ENCODE measurements around the gene FBLN5. TPM values are rescaled to one million over a fixed set of nuclear protein-coding genes. Genes with fewer than 3 reads are reported as not detected.
A peak's percentile ranks its signal among the peaks of the same experiment; 100 is the strongest.

Gene FBLN5, protein sequence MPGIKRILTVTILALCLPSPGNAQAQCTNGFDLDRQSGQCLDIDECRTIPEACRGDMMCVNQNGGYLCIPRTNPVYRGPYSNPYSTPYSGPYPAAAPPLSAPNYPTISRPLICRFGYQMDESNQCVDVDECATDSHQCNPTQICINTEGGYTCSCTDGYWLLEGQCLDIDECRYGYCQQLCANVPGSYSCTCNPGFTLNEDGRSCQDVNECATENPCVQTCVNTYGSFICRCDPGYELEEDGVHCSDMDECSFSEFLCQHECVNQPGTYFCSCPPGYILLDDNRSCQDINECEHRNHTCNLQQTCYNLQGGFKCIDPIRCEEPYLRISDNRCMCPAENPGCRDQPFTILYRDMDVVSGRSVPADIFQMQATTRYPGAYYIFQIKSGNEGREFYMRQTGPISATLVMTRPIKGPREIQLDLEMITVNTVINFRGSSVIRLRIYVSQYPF
- total RNA-seq (1 to 10 TPM; 3.7 to 6.6 TPM), total RNA-seq (5.4 to 6.5 reads per million in 2 donors)

DNA sequence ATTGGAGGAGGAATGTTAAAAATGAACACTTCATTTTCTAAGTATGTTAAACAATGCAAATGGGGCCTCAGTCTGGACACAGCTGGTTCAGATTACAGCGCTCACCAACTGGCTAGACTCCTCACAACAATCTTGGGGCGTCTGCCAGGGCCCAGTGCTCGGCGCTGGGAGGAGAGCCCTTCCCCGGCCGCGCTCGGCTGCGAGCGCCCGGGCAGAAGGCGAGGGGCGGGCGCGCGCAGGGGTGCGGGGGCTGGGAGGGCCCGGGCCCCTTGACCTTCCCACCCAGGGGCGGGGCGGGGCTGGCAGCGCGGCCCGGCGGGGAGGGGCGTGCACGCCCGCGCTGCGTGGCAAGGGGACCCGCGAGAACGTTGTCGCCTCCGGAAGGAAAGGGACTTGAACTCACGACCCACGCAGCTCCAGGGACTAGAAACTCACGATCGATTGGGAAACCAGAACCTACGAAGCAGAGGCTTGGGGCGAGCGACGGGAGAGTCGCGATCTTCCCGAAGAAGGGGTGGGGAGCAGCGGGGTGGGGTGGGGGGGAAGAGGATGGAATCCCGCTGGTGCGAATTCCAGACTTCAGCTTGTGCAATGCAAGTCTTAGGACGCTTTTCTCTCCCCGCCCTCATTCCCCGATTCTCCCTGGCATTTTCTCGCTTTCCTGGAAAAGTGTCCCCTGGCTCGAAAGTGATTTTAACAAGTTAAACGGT is at the start of gene FBLN5:
FBLN5 (minus strand) TSS at position 220 of the 710 bp plus-strand sequence. CDS start 465 bp downstream, outside the sequence.
- DNase-seq (peak in 1 of 3 donors; percentile 11), ATAC-seq (peak; percentile 58)
- peaks cover 3% of the 10 kb centered on the region for H3K36me3 Mint-ChIP-seq (ENCODE audit: low read depth)
- peaks cover 14% of the 10 kb centered on the region for H3K4me1 Mint-ChIP-seq
- no peaks in the 10 kb centered on the region for H3K9me3 ChIP-seq (ENCODE audit: control insufficient read depth, low read length, poor library complexity, severe bottlenecking)
- no peak within 1 kb of the TSS for H3K27ac Mint-ChIP-seq
- peaks cover 47% of the 10 kb centered on the region for H3K27me3 Mint-ChIP-seq
- H3K4me3 Mint-ChIP-seq, result peak within 1 kb of the TSS; percentile 90

DNA sequence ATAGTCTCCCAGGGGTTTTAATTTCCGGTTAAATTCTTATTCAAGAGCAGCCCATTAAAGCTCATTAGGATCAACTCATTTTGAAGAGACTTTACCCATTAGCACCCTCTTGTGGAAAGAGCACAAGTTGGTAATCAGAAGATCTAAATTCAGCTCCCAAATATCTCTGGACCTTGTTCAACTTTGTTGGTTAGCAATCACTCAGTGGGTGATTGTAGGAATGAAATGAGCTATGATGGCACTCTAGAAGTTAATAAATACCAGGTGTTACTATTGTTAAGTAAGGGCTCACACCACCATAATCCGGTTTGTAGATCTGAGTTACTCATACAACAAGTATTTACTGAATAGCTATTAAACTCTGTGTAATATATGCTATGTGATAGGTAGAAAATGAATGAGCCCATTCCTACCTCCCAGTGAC is 49.5 kb upstream of the FBLN5 start:
- ATAC-seq (peak; percentile 62), DNase-seq (no peak)
- H3K4me1 Mint-ChIP-seq, result peaks cover 26% of the 10 kb centered on the region
- H3K4me3 Mint-ChIP-seq, result no peak overlapping the region
- peaks cover 2% of the 10 kb centered on the region for H3K36me3 Mint-ChIP-seq (ENCODE audit: low read depth)
- peak overlapping the region; percentile 78 for H3K27ac Mint-ChIP-seq
- H3K9me3 ChIP-seq (ENCODE audit: control insufficient read depth, low read length, poor library complexity, severe bottlenecking), result no peaks in the 10 kb centered on the region
- no peaks in the 10 kb centered on the region for H3K27me3 Mint-ChIP-seq

DNA sequence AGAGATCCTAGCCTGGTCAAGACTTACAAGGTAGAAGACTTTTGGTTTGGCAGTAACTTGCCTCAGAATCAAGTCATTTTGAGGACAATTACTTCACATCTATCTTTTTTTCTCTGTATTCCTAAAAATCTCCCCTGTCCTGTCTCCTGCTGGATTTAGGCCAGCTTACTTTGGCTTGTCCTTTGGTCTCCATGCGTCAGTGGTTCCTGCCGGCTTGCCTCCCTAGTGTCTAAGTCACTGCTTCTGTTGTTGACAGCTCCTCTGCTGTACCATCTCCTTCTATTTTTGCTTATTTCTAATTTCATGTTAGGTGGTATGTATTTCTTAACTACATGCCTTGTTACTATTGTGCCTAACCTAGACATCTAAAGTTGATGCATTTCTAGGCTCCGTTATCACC is 39.7 kb upstream of the FBLN5 start:
- ATAC-seq, result no peak
- no peak for DNase-seq
- H3K4me1 Mint-ChIP-seq, result peaks cover 18% of the 10 kb centered on the region
- no peak overlapping the region for H3K4me3 Mint-ChIP-seq
- no peaks in the 10 kb centered on the region for H3K9me3 ChIP-seq (ENCODE audit: control insufficient read depth, low read length, poor library complexity, severe bottlenecking)
- H3K36me3 Mint-ChIP-seq (ENCODE audit: low read depth), result peaks cover 23% of the 10 kb centered on the region
- no peak overlapping the region for H3K27ac Mint-ChIP-seq
- no peaks in the 10 kb centered on the region for H3K27me3 Mint-ChIP-seq

DNA sequence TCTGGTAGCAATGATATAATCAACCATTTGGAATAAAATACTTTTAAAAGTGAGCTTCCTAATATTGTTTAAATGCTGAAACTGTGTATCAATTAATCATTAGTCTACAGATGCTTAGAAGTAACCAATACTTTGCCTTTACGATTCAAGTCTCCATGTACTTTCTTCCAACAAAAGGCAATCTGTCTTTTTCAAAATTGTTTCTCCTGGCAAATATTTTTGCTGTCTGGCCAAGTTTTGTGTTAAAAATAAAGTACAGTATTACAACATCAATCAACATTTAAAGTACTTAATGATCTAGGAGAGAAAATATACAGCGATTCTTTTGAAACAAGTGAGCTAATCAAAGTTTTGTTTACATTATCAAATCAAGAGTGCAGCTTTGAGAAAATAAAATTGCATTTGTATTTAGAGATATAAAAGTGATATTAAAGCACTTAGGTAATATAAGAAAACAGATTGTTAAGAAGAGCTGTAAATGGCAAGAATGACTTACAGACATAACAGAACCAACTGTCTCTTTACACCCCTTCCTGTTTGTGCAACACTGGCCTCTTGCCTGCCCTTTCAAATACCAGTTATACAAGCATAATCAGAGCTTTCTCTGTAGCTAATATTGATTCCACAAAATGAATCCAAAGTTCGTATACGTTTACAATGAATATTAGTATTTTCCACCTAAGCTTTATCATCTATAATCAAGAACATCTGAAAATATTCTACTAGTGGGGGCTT is 38.2 kb upstream of the FBLN5 start:
- Mint-ChIP-seq H3K4me3 (no peak overlapping the region), H3K4me1 (peaks cover 16% of the 10 kb centered on the region), H3K27me3 (no peaks in the 10 kb centered on the region), H3K36me3 (ENCODE audit: low read depth) (peaks cover 21% of the 10 kb centered on the region), H3K27ac (no peak overlapping the region)
- ATAC-seq (no peak), DNase-seq (no peak)
- H3K9me3 ChIP-seq (ENCODE audit: control insufficient read depth, low read length, poor library complexity, severe bottlenecking), result no peaks in the 10 kb centered on the region

DNA sequence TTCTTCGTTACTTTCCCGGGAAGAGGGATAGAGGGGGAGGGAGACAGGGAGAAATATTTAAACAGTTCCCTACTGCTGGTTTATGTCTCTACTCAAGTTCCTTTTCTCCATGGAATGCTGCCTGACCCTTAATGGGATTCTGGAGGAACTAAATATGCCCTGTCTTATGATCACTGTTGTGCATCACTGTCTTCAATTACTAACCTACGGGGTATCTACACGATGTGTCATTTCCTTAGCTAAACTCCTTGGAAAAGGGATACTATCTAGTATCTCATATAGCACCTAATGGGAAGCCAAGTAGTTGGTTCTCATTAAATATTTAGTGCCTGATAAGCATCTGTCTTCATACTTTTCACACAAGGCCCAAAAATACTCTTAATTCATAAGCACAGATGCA is 37.5 kb upstream of the FBLN5 start:
- H3K4me1 Mint-ChIP-seq, result peaks cover 16% of the 10 kb centered on the region
- H3K36me3 Mint-ChIP-seq (ENCODE audit: low read depth), result peaks cover 21% of the 10 kb centered on the region
- H3K4me3 Mint-ChIP-seq, result no peak overlapping the region
- DNase-seq (no peak), ATAC-seq (no peak)
- no peaks in the 10 kb centered on the region for H3K27me3 Mint-ChIP-seq
- no peaks in the 10 kb centered on the region for H3K9me3 ChIP-seq (ENCODE audit: control insufficient read depth, low read length, poor library complexity, severe bottlenecking)
- no peak overlapping the region for H3K27ac Mint-ChIP-seq

DNA sequence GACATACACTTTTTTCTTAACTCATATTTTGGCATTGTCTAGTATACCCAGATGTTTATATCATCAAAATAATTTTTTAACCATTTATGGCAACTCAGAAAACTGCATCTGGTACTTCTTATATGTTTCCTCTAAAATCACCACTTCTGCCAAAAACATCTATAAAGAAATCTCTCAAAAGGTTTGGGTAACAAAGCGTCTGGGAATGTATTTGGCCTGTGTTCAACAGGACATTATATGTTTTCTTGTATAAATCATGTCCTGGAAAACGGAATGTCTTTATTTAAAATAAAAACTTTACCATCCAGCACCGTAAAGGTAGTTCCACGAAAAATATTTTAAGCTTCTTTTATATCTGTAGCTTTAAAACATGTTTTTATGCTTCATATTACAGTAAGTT is 36.1 kb upstream of the FBLN5 start:
- no peak for DNase-seq
- H3K4me1 Mint-ChIP-seq, result peaks cover 14% of the 10 kb centered on the region
- H3K27me3 Mint-ChIP-seq, result no peaks in the 10 kb centered on the region
- ATAC-seq, result no peak
- no peak overlapping the region for H3K4me3 Mint-ChIP-seq
- no peak overlapping the region for H3K27ac Mint-ChIP-seq
- H3K9me3 ChIP-seq (ENCODE audit: control insufficient read depth, low read length, poor library complexity, severe bottlenecking), result no peaks in the 10 kb centered on the region
- H3K36me3 Mint-ChIP-seq (ENCODE audit: low read depth), result peaks cover 21% of the 10 kb centered on the region

DNA sequence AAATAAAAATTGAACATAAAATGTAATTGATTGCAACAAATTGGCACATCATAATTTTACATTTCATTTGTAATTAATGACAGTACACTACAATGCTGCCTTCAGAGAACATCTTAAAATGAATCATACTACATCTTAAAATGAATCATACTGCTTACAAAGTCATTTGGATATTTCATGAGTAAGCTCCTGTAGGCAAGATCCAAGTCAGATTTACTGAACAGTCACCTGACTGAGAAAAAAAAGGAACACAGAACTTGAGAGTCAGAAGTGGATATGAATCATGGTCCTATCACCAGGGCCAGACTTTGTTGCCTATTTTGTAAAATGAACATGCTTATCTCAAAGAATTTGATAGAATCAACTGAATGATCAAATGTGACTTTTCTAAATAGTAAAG is 32.7 kb upstream of the FBLN5 start:
- ATAC-seq, result peak; percentile 28
- peak overlapping the region; percentile 62 for H3K27ac Mint-ChIP-seq
- no peaks in the 10 kb centered on the region for H3K27me3 Mint-ChIP-seq
- peaks cover 8% of the 10 kb centered on the region for H3K36me3 Mint-ChIP-seq (ENCODE audit: low read depth)
- no peaks in the 10 kb centered on the region for H3K9me3 ChIP-seq (ENCODE audit: control insufficient read depth, low read length, poor library complexity, severe bottlenecking)
- H3K4me1 Mint-ChIP-seq, result peaks cover 11% of the 10 kb centered on the region
- H3K4me3 Mint-ChIP-seq, result no peak overlapping the region
- DNase-seq, result no peak

DNA sequence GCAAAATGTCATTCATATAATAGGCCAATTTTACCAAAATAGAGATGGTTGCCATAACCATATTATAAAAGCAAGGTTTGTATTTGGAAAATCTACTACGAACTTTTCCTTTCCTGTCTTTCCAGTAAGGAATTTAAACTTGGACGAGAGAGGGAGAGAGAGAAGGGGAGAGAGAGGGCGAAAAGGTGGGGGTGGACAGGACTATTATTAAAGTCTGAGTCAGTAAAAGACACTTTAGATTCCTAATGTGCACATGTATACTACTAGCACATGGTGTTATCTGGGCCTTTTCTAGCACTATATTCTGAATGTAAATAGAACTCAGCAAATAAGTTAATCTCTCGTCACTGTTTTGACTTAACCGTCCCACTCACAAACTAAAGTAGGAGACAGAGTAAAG is 30.4 kb upstream of the FBLN5 start:
- ATAC-seq (no peak), DNase-seq (no peak)
- no peaks in the 10 kb centered on the region for H3K9me3 ChIP-seq (ENCODE audit: control insufficient read depth, low read length, poor library complexity, severe bottlenecking)
- Mint-ChIP-seq H3K27ac (no peak overlapping the region), H3K36me3 (ENCODE audit: low read depth) (peaks cover 3% of the 10 kb centered on the region), H3K4me1 (peaks cover 7% of the 10 kb centered on the region), H3K4me3 (no peak overlapping the region), H3K27me3 (no peaks in the 10 kb centered on the region)

DNA sequence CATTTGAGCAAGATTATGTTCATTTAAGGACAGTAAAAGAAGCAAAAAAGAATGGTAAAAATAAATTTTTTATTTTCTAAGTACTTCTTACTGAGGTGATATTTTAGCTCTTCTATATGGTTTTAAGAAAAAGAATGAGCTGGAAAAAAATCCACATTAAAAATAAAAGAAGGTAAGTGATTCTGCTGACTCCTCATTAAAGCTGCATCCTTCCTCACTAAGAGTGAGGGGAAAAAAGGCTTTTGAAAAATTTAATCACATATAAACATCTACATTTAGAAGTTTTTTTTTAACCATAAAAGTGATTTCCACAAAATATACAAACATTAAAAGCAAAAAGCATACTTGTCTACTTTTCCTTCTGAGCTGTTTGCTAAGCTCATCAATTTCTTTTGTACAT is 28.3 kb upstream of the FBLN5 start:
- ATAC-seq, result no peak
- no peaks in the 10 kb centered on the region for H3K27me3 Mint-ChIP-seq

DNA sequence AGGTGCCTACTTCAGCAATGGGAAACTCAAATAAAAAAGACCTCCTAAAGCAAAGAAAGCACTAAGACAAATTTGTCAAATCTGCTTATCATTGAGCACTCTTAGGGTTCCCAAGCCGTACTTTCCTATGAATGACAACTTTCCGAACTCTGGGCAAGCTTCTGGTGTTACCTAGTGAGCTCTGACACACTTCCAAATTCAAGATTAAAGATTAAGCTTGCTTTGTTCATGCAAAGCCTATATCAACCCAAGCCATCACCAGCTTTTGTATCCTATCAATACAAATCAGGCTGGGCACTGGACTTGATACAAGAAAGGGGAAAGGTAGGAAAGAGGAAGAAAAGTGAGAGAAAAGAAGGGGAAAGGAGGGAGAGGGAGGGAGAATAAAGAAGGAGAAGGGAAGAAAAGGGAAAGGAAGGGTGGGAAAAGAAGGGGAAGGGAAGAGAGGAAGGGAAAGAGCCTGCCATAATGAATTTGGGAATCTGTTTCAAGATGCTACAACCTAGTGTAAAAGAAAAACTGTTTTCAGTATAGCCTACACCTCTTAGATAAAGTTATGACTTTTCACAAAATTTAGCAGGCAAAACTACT is 23.8 kb upstream of the FBLN5 start:
- DNase-seq, result no peak
- H3K27ac Mint-ChIP-seq, result peak overlapping the region; percentile 14
- no peak for ATAC-seq
- H3K27me3 Mint-ChIP-seq, result no peaks in the 10 kb centered on the region
- H3K4me1 Mint-ChIP-seq, result peaks cover 7% of the 10 kb centered on the region
- H3K9me3 ChIP-seq (ENCODE audit: control insufficient read depth, low read length, poor library complexity, severe bottlenecking), result no peaks in the 10 kb centered on the region
- peaks cover 6% of the 10 kb centered on the region for H3K36me3 Mint-ChIP-seq (ENCODE audit: low read depth)
- no peak overlapping the region for H3K4me3 Mint-ChIP-seq

More for the DNA sequence above, 28.3 kb upstream of the FBLN5 start:
- no peak overlapping the region for H3K27ac Mint-ChIP-seq
- H3K4me3 Mint-ChIP-seq, result no peak overlapping the region
- no peak for DNase-seq
- H3K36me3 Mint-ChIP-seq (ENCODE audit: low read depth), result peaks cover 3% of the 10 kb centered on the region
- H3K9me3 ChIP-seq (ENCODE audit: control insufficient read depth, low read length, poor library complexity, severe bottlenecking), result no peaks in the 10 kb centered on the region
- H3K4me1 Mint-ChIP-seq, result peaks cover 5% of the 10 kb centered on the region

DNA sequence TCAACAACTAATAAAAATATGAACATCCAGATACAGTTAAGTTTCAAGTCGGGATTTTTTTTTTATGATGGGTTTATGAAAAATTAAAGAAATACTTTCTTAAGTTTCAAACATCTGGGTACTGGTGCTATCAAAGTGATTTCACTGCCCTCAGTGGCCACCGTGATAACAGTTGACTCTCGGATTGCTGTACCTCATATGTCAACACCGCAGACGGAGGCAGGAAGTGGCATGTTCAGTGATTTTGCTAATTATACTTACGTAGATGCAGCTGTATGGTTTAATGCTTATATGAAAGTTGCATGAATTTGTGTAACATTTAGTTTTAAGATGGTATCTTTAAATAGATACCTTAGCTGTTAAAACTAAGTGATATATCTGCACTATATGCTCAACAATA is 20.8 kb upstream of the FBLN5 start:
- Mint-ChIP-seq H3K27ac (peak overlapping the region; percentile 92), H3K27me3 (no peaks in the 10 kb centered on the region), H3K4me1 (peaks cover 7% of the 10 kb centered on the region), H3K4me3 (peak overlapping the region; percentile 47), H3K36me3 (ENCODE audit: low read depth) (peaks cover 6% of the 10 kb centered on the region)
- peak; percentile 88 for ATAC-seq
- DNase-seq, result peak in 1 of 3 donors; percentile 13
- no peaks in the 10 kb centered on the region for H3K9me3 ChIP-seq (ENCODE audit: control insufficient read depth, low read length, poor library complexity, severe bottlenecking)

DNA sequence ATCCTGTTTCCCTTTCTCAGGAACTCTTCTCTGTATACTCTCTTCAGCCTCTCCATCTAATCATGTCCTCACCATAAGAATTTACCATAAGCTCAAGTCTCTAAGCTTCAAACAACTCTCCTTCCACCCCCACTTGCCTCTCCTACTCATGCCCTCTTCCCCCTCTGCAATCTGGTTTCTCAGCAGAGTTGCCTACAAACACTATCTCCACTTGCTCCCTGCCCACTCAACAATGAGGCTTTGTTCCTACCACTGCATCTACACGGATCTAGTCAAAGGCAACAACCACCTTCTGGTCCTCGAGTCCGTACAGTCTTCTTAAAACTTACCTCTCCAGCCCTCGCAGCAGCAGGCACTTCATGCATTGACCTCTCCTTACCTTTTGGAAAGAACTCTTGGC is 17.2 kb upstream of the FBLN5 start:
- ATAC-seq (no peak), DNase-seq (no peak)
- Mint-ChIP-seq H3K27ac (no peak overlapping the region), H3K4me3 (no peak overlapping the region), H3K36me3 (ENCODE audit: low read depth) (peaks cover 3% of the 10 kb centered on the region), H3K27me3 (no peaks in the 10 kb centered on the region), H3K4me1 (peaks cover 9% of the 10 kb centered on the region)
- no peaks in the 10 kb centered on the region for H3K9me3 ChIP-seq (ENCODE audit: control insufficient read depth, low read length, poor library complexity, severe bottlenecking)

DNA sequence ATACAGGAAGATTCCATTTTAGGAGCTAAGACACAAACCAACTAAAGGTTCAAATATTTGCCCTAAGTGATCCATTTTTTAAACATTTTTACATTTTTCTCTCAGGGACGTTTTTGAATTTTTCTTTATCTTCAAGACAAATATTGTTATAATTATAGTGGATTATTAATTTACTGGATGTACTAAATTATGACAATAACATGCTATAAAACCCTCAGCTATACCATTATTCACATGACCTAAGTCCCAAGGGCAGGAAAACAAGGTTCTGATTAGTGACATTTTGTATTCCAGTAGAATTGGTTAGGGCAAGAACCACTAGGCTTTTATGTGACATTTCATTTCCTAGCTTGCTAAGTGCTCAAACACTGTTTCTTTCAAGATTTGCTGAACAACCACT is 16.5 kb upstream of the FBLN5 start:
- ATAC-seq (no peak), DNase-seq (no peak)
- Mint-ChIP-seq H3K4me1 (peaks cover 8% of the 10 kb centered on the region), H3K4me3 (no peak overlapping the region), H3K27me3 (no peaks in the 10 kb centered on the region), H3K36me3 (ENCODE audit: low read depth) (peaks cover 3% of the 10 kb centered on the region), H3K27ac (no peak overlapping the region)
- no peaks in the 10 kb centered on the region for H3K9me3 ChIP-seq (ENCODE audit: control insufficient read depth, low read length, poor library complexity, severe bottlenecking)

Measured in T-helper 17 cell (primary cell).